HUDEP-2 (cell line): ENCODE results near the gene FCRL4.
A peak's percentile ranks its signal among the peaks of the same experiment; 100 is the strongest.
"Not testable (repeated sequence)": the region's sequence is repeated elsewhere in the genome, so short reads cannot be mapped to it uniquely, and the experiment has no call there.

Experiments
- DNase-seq, 76 experiments: peaks; one replicate each; lab custom pipeline; 2025; ENCODE audit not compliant: unreplicated experiment in 76 of 76; lab: John Stamatoyannopoulos, UW

FCRL4 gene

GRCh38 chr1:157558119-157558518 lies 39.8 kb downstream of the FCRL4 start:
- no peak for DNase-seq

- no peak for DNase-seq
These were observed 45.9 kb downstream of the FCRL4 start, which contains the start of gene FCRL5 for GRCh38 chr1:157551694-157552693. TSS of gene FCRL5 (minus strand) at chr1:157552515. CDS start at chr1:157552362, 153 bp downstream.

DNA sequence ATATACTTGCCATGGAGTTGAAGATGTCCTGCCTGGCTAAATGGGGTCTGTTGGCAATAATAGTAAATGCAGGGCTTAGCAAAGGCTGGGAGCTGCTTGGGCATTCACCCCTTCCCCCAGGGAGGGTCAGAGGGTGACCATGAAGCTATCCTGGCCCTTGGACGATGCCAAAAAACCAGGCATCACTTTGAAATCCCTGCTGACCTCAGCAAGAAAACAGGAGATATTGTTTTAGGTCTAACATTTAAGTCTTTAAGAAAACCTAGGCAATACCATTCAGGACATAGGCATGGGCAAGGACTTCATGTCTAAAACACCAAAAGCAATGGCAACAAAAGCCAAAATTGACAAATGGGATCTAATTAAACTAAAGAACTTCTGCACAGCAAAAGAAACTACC lies 49.8 kb downstream of the FCRL4 start:
- not testable (repeated sequence) for DNase-seq

GRCh38 chr1:157542676-157543075 lies 55.2 kb downstream of the FCRL4 start:
- DNase-seq, result peak in 4 of 76 experiments; percentile 1 to 5 (median 2)

DNA sequence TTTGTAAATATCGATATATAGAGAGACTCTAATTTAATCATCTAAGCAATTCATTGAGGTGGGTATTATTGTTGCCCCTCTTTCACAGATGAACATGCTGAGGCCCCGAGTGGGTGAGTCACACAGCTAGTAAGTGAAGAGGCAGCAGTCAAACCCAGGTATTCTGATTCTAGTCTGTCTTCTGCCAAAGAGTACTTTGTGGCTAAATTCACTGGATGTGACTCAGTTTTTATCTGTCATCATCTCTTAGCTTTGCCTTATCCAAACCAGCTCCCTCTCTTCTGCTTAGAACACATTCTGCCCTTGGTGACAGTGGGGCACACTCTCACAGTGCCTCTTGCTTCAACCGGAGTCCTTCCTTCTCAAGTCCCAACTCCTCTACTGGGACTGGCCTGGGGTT lies 57.0 kb downstream of the FCRL4 start:
- DNase-seq, result peak in 1 of 76 experiments; percentile 1

GRCh38 chr1:157540160-157540748 lies 57.6 kb downstream of the FCRL4 start:
- no peak for DNase-seq

DNA sequence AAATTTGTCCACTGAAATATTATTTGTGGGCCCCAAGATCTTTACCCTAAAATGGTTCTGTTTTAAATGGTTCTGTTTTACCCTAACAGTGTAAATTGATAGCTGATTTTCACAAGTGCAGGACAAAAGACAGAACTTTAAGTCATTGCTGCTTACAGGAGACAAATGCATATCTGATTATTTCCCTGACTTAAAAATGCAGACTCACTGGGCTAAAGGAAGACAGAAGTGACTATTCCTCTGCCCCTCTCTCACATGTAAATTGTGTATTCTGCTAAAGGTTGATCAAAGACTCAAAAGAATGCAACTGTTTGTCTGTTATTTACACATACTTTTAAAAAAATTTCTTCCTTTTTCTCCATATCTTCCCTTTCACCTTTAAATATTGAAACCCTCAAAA lies 58.3 kb downstream of the FCRL4 start:
- DNase-seq, result no peak

DNA sequence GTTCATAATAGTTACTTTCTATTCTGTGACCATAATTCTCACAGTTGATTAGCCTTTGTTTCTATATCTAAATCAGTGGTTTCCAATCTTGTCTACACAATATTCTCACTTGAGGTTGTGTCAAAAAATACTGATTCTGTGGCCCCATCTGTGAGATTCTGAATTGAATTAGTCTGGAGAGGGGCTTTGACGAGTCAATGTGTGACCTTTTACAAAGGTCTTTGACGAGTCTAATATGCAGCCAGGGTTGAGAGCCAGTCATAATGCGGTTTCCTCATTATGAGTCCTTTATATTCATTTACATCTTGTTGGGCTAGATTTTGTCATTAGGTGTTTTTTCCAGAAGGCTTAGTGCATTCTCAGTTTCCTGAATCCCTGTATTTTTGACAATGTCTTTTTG lies 65.3 kb downstream of the FCRL4 start:
- DNase-seq, result no peak

- no peak for DNase-seq
These were observed 74.0 kb downstream of the FCRL4 start for GRCh38 chr1:157523774-157524493.
